ENCODE results near the gene TEX2. TPM values are rescaled to one million over a fixed set of nuclear protein-coding genes. Genes with fewer than 3 reads are reported as not detected.

Gene TEX2
- total RNA-seq, 4 donors from 2014 or later: 29.9 to 59.2 (median 39.9) TPM

DNA sequence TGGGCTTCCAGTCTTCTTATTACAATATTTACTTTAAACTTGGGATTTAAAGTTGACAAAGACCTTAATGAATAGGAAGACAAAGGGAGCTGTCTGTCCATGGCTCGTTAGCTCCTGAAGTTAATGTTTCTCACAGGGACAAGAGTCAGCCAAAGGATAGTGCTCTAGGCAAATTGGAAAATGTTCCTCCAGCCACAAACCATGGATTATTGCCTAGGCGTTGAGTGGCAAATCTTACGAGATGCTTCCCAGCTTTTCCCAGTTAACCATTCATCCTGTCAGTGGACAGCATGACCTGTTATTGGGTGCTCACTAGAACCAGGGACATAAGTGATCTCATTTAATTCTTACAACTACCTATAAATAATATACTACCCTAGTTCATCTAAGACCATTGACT lies 3.6 kb downstream of the TEX2 start:
- intact Hi-C loops (cut with DNase I; ENCODE audit: low total_unique reads): loop anchor here (10.0 kb wide), 1 partner anchor 105 kb away; no protein-coding TSS in a partner anchor

DNA sequence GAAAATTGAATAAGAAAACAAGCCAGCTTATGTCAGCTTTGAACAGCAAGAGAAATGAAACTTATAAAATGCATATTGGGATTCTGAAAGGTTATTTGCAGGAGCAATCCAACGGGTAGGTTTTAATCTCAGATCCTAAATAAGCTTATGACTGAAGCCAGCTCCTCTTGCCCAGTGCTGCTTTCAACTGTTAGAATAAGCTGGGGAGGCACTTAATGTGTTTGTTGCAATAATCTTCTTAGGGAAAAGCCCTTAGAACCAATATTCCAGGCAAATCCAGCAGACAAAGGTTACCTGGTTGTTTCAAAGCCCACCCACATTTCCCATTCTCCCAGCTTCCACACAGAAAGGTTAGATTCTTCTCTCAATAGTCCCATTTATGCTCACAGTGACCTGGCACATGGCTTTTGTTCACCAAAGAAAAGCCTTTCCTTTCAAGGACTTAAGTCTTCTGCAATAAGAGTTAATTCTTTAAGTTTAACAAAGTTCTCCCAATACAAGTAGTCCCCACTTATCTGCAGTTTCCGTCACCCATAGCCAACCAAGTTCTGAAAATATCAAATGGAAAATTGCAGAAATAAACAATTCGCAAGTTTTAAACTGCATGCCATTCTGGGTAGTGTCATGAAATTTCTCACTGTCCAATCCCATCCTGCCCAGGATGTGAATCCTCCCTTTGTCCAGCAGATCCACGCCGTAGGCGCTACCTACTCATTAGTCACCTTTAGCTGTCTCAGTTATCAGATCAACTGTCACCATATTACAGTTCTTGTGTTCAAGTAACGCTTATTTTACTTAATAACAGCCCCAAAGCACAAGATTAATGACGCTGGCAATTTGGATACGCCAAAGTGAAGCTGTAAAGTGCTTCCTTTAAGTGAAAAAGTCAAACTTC lies 5.9 kb downstream of the TEX2 start:
- no peak overlapping the region for H3K4me3 ChIP-seq (ENCODE audit: low read depth, poor library complexity, severe bottlenecking)
- 62 to 78% methylated on average over 9 of the region's 9 CpGs for WGBS, 2 donors
- intact Hi-C loops (cut with DNase I; ENCODE audit: low total_unique reads): loop anchor here (10.0 kb wide), 1 partner anchor 102 kb away; no protein-coding TSS in a partner anchor
- DNase-seq (ENCODE audit: low spot score in 2 of 2): no peak
- no peak for TF ChIP-seq POLR2A (IDR thresholded peaks at IDR 0.05)
- TF ChIP-seq, protein P1, sequence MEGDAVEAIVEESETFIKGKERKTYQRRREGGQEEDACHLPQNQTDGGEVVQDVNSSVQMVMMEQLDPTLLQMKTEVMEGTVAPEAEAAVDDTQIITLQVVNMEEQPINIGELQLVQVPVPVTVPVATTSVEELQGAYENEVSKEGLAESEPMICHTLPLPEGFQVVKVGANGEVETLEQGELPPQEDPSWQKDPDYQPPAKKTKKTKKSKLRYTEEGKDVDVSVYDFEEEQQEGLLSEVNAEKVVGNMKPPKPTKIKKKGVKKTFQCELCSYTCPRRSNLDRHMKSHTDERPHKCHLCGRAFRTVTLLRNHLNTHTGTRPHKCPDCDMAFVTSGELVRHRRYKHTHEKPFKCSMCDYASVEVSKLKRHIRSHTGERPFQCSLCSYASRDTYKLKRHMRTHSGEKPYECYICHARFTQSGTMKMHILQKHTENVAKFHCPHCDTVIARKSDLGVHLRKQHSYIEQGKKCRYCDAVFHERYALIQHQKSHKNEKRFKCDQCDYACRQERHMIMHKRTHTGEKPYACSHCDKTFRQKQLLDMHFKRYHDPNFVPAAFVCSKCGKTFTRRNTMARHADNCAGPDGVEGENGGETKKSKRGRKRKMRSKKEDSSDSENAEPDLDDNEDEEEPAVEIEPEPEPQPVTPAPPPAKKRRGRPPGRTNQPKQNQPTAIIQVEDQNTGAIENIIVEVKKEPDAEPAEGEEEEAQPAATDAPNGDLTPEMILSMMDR (IDR thresholded peaks at IDR 0.05): no peak

More for the DNA sequence above, 3.6 kb downstream of the TEX2 start:
- TF ChIP-seq POLR2A (IDR thresholded peaks at IDR 0.05): no peak
- WGBS, 2 donors: 62 to 65% methylated on average over 3 of the region's 3 CpGs
- H3K4me3 ChIP-seq (ENCODE audit: low read depth, poor library complexity, severe bottlenecking): no peak overlapping the region
- no peak for DNase-seq (ENCODE audit: low spot score in 2 of 2)

DNA sequence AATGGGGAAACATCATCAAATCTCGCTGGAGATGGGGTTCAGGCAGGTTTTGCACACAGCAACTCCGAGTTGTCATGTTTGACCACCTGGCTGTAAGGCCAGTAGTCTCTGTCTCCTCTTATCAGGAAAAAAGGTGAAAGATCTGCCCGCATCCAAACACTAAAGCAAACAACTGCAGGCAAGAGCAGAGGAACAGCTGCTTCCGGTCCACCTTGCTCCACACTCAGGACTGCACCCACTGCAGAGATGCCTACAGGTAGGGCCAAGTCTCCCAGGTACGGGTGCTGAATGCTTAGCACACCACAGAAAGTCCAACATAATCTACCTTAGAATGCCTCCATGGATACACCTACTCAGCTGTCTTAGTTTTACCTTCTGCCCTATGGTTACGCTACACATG lies 7.3 kb downstream of the TEX2 start:
- 92 to 95% methylated on average over 6 of the region's 6 CpGs for WGBS, 2 donors
- no peak overlapping the region for H3K4me3 ChIP-seq (ENCODE audit: low read depth, poor library complexity, severe bottlenecking)
- intact Hi-C loops (cut with DNase I; ENCODE audit: low total_unique reads): loop anchor here (10.0 kb wide), 1 partner anchor 101 kb away; no protein-coding TSS in a partner anchor
- no peak for TF ChIP-seq POLR2A (IDR thresholded peaks at IDR 0.05)
- TF ChIP-seq, protein P1 (IDR thresholded peaks at IDR 0.05): no peak
- no peak for DNase-seq (ENCODE audit: low spot score in 2 of 2)

DNA sequence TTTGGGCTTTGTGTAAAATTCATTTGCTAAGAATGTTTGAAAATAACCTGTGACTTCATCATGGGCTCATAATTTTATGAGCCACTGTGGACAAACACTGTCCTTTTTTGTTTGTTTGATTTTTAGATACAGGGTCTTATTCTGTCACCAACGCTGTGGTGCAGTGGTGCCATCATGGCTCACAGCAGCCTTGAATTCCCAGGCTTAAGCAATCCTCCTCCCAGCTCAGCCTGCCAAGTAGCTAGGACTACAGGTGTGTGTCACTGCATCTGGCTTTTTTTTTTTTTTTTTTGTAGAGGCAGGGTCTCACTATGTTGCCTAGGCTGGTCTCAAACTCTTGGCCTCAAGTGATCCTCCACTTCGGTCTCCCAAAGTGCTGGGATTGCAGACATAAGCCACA lies 8.3 kb downstream of the TEX2 start:
- WGBS, 2 donors: 92 to 95% methylated on average over 2 of the region's 2 CpGs
- TF ChIP-seq, protein P1 (IDR thresholded peaks at IDR 0.05): no peak
- TF ChIP-seq POLR2A (IDR thresholded peaks at IDR 0.05): no peak
- no peak overlapping the region for H3K4me3 ChIP-seq (ENCODE audit: low read depth, poor library complexity, severe bottlenecking)
- intact Hi-C loops (cut with DNase I; ENCODE audit: low total_unique reads): loop anchor here (10.0 kb wide), 1 partner anchor 100 kb away; no protein-coding TSS in a partner anchor
- DNase-seq (ENCODE audit: low spot score in 2 of 2): no peak

DNA sequence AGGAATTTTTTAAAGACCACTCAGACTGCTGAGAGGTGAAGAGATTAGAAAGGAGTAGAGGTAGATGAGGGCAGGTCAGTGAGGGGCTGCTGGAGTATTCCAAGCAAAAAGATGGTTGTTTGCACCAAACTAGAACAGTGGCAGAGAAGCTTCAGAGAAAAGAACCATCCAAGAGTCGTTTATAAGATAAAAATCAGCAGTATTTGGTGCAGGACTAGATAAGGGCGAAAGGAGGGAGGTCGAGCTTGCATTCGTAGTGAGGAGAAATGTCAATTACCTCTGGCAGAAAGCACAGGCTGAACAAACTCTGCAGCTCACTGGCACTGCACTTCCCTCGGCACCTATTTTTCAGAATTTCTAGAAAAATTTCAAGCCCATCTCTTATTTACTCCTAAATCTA lies 9.6 kb downstream of the TEX2 start:
- TF ChIP-seq, protein P1 (IDR thresholded peaks at IDR 0.05): no peak
- TF ChIP-seq POLR2A (IDR thresholded peaks at IDR 0.05): no peak
- 84 to 89% methylated on average over 5 of the region's 5 CpGs for WGBS, 2 donors
- H3K4me3 ChIP-seq (ENCODE audit: low read depth, poor library complexity, severe bottlenecking): no peak overlapping the region
- DNase-seq (ENCODE audit: low spot score in 2 of 2): no peak
- intact Hi-C loops (cut with DNase I; ENCODE audit: low total_unique reads): loop anchor here (10.0 kb wide), 1 partner anchor 99 kb away; no protein-coding TSS in a partner anchor

DNA sequence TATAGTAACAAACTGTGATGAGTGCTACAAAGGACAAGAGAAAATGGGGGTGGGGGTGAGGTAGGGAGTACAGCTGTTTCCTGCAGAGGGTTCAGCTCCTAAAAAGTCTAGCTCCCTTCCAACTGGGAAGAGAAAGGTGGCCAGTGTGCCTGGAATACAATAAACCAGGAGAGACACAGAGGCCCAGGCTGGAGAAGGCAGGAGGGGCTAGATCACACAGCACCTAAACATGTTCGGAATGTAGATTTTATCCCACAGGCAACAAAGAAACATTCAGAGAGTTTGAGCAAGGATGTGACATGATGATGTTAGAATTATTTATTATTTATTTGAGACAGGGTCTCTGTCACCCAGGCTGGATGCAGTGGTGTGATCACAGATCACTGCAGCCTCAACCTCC lies 10.2 kb downstream of the TEX2 start:
- no peak overlapping the region for H3K4me3 ChIP-seq (ENCODE audit: low read depth, poor library complexity, severe bottlenecking)
- no peak for TF ChIP-seq POLR2A (IDR thresholded peaks at IDR 0.05)
- intact Hi-C loops (cut with DNase I; ENCODE audit: low total_unique reads): loop anchor here (10.0 kb wide), 1 partner anchor 98 kb away; no protein-coding TSS in a partner anchor
- 95 to 100% methylated on average over 1 of the region's 1 CpG for WGBS, 2 donors
- no peak for DNase-seq (ENCODE audit: low spot score in 2 of 2)
